ENCODE measurements around the gene ANKRD13D.

DNA sequence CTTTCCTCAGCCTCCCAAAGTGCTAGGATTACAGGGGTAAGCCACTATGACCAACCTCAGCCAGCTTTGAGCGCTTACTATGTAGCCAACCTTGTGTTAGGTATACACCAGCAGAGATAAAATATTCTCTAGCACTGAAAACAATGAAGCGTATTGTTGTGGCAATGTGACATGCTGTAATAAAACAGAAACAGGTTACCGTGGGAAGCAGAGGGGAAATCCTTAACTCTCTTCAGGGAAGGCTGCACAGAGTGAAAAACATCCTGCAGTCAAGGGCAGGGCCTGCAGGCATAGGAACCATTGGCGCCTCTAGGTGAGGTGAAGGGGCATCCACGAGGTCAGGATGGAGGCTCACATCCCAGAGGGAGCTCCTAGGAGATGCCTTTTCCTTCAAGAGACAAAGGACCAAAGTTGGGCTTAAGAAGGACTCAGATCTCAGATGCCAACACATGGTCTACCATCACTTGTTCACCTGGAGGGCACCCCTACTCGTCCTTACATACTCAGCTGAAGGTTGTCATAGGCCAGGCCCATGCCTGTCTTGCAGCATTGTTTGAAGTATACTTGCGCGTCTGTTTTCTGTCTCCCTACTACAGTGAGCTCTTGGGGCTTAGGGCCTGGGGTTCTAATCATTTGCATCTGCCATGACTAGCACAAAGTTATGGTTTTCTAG lies 56.3 kb downstream of the ANKRD13D start:
- no peak for TF ChIP-seq POLR2A (IDR thresholded peaks at IDR 0.05)
- TF ChIP-seq, protein P1, sequence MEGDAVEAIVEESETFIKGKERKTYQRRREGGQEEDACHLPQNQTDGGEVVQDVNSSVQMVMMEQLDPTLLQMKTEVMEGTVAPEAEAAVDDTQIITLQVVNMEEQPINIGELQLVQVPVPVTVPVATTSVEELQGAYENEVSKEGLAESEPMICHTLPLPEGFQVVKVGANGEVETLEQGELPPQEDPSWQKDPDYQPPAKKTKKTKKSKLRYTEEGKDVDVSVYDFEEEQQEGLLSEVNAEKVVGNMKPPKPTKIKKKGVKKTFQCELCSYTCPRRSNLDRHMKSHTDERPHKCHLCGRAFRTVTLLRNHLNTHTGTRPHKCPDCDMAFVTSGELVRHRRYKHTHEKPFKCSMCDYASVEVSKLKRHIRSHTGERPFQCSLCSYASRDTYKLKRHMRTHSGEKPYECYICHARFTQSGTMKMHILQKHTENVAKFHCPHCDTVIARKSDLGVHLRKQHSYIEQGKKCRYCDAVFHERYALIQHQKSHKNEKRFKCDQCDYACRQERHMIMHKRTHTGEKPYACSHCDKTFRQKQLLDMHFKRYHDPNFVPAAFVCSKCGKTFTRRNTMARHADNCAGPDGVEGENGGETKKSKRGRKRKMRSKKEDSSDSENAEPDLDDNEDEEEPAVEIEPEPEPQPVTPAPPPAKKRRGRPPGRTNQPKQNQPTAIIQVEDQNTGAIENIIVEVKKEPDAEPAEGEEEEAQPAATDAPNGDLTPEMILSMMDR (IDR thresholded peaks at IDR 0.05 in 4 of 5, conservative IDR thresholded peaks at IDR 0.05 in 1 of 5), result no peak

All from gastrocnemius medialis (tissue), 4 donors.